Osteoblast (primary cell): ENCODE data around the gene SLC2A9. TPM values are rescaled to one million over a fixed set of nuclear protein-coding genes. Genes with fewer than 3 reads are reported as not detected.

Experiments
- DNase-seq: peaks from one replicate; pipeline ENCODE4 v3.0.0; 2011; ENCODE audit warnings: low spot score, mixed read lengths; ENCODE audit not compliant: insufficient read length; ENCODE audit errors: missing footprints
- H2AFZ ChIP-seq: 2 replicates; pipeline ENCODE4 v1.6.0; 2011; ENCODE audit warnings: mild to moderate bottlenecking, low read length
- H3K27ac ChIP-seq: 2 replicates; pipeline ENCODE4 v1.5.1; 2011; ENCODE audit warnings: mild to moderate bottlenecking, low read depth, low read length, moderate library complexity
- H3K27me3 ChIP-seq: 2 replicates; pipeline ENCODE4 v1.6.0; 2012; ENCODE audit warnings: mild to moderate bottlenecking, control low read depth, inconsistent platforms, low read length, moderate library complexity; ENCODE audit not compliant: insufficient read depth
- H3K36me3 ChIP-seq: 2 replicates; pipeline ENCODE4 v1.5.1; 2011; ENCODE audit warnings: mild to moderate bottlenecking, low read length, control low read depth, moderate library complexity; ENCODE audit not compliant: insufficient read depth
- H3K4me1 ChIP-seq: 2 replicates; pipeline ENCODE4 v1.5.1; 2011; ENCODE audit warnings: mild to moderate bottlenecking, low read length, control low read depth, moderate library complexity; ENCODE audit not compliant: insufficient read depth
- H3K4me2 ChIP-seq: 2 replicates; pipeline ENCODE4 v1.6.0; 2011; ENCODE audit warnings: mild to moderate bottlenecking, low read length; ENCODE audit not compliant: insufficient read depth
- H3K4me3 ChIP-seq: fragments of 200-600 bp; sonication (generic); 3 replicates; pipeline ENCODE4 v1.5.1; 2012; ENCODE audit warnings: mild to moderate bottlenecking, low read length, inconsistent platforms; ENCODE audit not compliant: insufficient read depth
- H3K79me2 ChIP-seq: 2 replicates; pipeline ENCODE4 v1.6.0; 2012; ENCODE audit warnings: mild to moderate bottlenecking, low read length, control low read depth, inconsistent platforms; ENCODE audit not compliant: insufficient read depth
- H3K9me3 ChIP-seq: 2 replicates; pipeline ENCODE4 v1.5.1; 2011; ENCODE audit warnings: low read depth, low read length, control low read depth
- H4K20me1 ChIP-seq: 2 replicates; pipeline ENCODE4 v1.6.0; 2012; ENCODE audit warnings: mild to moderate bottlenecking, low read length, control low read depth; ENCODE audit not compliant: insufficient read depth
- CTCF ChIP-seq: IDR thresholded peaks from 2 replicates; pipeline ENCODE4 v1.5.1; 2011; ENCODE audit warnings: mild to moderate bottlenecking, low read depth, low read length, moderate library complexity; ENCODE audit errors: extremely low read depth
- total RNA-seq: library from RNA; depleted of rRNA; stranded (reverse); fragments of >200 nt; gene quantifications from 2 replicates; pipeline ENCODE4 v1.2.3, GENCODE V29; 2012

Gene SLC2A9
- total RNA-seq, 1 donor, result 2.5 TPM

- H3K4me1 ChIP-seq, result peaks cover 25% of the 10 kb centered on the region
- no peaks in the 10 kb centered on the region for H3K36me3 ChIP-seq
- H3K27me3 ChIP-seq, result no peaks in the 10 kb centered on the region
- no peak overlapping the region for H3K27ac ChIP-seq
- no peak for TF ChIP-seq CTCF
- peak overlapping the region; percentile 63 for H3K4me2 ChIP-seq
- H4K20me1 ChIP-seq, result no peaks in the 10 kb centered on the region
- no peak overlapping the region for H3K4me3 ChIP-seq
- H2AFZ ChIP-seq, result no peak overlapping the region
- H3K9me3 ChIP-seq, result no peaks in the 10 kb centered on the region
- no peaks in the 10 kb centered on the region for H3K79me2 ChIP-seq
- DNase-seq, result peak; percentile 50
Measured at GRCh38 chr4:10031668-10032590, 10.6 kb upstream of the SLC2A9 start.

- Histone ChIP-seq H3K27me3 (no peaks in the 10 kb centered on the region), H3K4me1 (peaks cover 25% of the 10 kb centered on the region), H2AFZ (no peak overlapping the region), H3K79me2 (no peaks in the 10 kb centered on the region), H4K20me1 (no peaks in the 10 kb centered on the region), H3K36me3 (no peaks in the 10 kb centered on the region), H3K9me3 (no peaks in the 10 kb centered on the region), H3K4me3 (no peak overlapping the region), H3K4me2 (no peak overlapping the region), H3K27ac (no peak overlapping the region)
- DNase-seq, result peak; percentile 54
- no peak for TF ChIP-seq CTCF
Measured at GRCh38 chr4:10030972-10031667, 9.8 kb upstream of the SLC2A9 start.

GRCh38 chr4:10029403-10029802 is 8.1 kb upstream of the SLC2A9 start:
- DNase-seq, result no peak
- Histone ChIP-seq H3K4me3 (no peak overlapping the region), H3K27me3 (no peaks in the 10 kb centered on the region), H3K36me3 (no peaks in the 10 kb centered on the region), H2AFZ (no peak overlapping the region), H3K9me3 (no peaks in the 10 kb centered on the region), H3K79me2 (no peaks in the 10 kb centered on the region), H3K4me2 (no peak overlapping the region), H3K27ac (no peak overlapping the region), H3K4me1 (peaks cover 24% of the 10 kb centered on the region), H4K20me1 (no peaks in the 10 kb centered on the region)
- TF ChIP-seq CTCF, result no peak

DNA sequence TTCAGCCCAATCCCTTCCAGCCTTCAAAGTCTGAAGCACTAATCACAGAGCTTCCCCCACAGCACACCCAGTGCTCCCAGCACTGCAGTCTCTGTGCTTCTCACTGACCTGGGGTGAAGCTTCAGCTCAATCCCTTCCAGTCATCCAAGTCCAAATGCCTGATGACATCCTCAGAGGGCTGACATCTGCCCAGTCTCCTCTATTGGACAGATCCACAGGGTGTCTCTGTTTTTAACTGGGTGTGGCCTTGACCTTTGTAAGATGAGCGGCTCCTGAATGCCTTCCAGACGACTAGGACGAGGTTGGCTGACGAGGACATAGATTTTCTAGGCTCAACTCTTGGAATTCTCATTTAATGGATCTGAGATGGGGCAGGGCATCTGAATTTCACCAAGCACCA is 7.6 kb upstream of the SLC2A9 start:
- Histone ChIP-seq H3K4me2 (no peak overlapping the region), H3K27me3 (no peaks in the 10 kb centered on the region), H4K20me1 (no peaks in the 10 kb centered on the region), H3K4me3 (no peak overlapping the region), H3K36me3 (no peaks in the 10 kb centered on the region), H3K9me3 (no peaks in the 10 kb centered on the region), H3K79me2 (no peaks in the 10 kb centered on the region), H3K4me1 (peaks cover 19% of the 10 kb centered on the region), H2AFZ (no peak overlapping the region), H3K27ac (no peak overlapping the region)
- DNase-seq, result no peak
- no peak for TF ChIP-seq CTCF
